Measurements from ENCODE around the gene MARCOL. TPM values are rescaled to one million over a fixed set of nuclear protein-coding genes. Genes with fewer than 3 reads are reported as not detected.
"Not testable (repeated sequence)": the region's sequence is repeated elsewhere in the genome, so short reads cannot be mapped to it uniquely, and the experiment has no call there.

Gene MARCOL
- total and polyA plus RNA-seq, 7 donors, result not detected

DNA sequence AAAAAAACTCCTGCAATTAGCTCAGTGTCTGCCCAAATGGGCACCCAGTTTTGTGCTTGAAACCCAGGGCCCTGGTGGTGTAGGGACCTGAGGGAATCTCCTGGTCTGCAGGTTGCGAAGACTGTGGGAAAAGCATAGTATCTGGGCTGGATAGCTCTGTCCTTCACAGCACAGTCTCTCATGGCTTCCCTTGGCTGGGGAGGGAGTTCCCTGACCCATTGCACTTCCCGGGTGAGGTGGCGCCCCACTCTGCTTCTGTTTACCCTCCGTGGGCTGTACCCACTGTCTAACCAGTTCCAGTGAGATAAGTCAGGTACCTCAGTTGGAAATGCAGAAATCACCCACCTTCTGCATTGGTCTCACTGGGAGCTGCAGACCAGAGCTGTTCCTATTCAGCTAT is 43.0 kb downstream of the MARCOL start:
- H3K27me3 ChIP-seq (ENCODE audit: insufficient read depth in 3 of 3, low read length in 2 of 3); H3K4me3 ChIP-seq; H3K36me3 ChIP-seq (ENCODE audit: insufficient read depth in 1 of 2, low read depth in 1 of 2); H3K27ac ChIP-seq; intact Hi-C loops (cut with DNase I); H3K4me1 ChIP-seq; ATAC-seq; DNase-seq: not testable (repeated sequence)
- WGBS, 3 donors, result 89 to 96% (median 93%) methylated on average over 4 of the region's 4 CpGs
- H3K9me3 ChIP-seq, result peaks cover 21% of the 10 kb centered on the region

DNA sequence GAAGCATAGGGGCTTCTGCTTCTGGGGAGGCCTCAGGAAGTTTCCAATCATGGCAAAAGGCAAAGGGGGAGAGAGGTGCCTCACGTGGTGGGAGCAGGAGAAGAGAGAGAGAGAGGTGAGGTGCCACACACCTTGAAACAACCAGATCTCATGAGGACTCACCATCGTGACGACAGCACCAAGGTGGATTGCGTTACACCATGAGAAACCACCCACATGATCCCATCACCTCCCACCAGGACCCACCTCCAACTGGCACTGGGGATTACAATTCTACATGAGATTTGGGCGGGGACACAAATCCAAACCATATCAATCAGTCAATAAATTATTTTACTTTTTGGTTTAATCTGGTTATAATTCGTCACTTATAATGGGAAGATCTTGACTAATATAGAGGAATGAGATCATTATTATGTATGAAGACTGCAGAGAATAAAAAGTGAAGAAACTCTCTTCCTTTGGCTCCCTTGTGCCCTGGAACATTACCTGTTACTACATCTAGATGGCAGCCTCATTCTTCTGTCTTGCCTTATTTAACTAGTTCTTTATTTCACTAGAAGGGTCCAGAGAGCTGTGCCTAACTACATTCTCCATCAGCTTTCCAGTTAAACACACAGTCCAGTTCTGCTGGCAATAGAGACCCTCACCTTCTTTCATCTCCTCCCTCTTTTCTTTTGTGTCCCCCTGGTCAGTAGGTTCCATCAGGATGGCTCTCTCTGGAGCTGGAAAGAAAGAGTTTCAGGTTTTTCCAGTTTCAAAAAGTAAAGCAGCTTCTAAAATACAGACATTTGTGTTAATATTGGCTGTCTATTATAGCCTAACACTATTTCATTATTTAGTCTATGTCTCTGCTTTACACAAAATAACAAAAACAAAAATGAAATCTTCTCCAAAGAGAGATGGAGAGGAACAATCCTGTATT is 52.2 kb downstream of the MARCOL start:
- no peaks in the 10 kb centered on the region for H3K36me3 ChIP-seq (ENCODE audit: insufficient read depth in 1 of 2, low read depth in 1 of 2)
- intact Hi-C loops (cut with DNase I), result no loop called here
- ATAC-seq (no peak), DNase-seq (no peak)
- TF ChIP-seq, protein P1, sequence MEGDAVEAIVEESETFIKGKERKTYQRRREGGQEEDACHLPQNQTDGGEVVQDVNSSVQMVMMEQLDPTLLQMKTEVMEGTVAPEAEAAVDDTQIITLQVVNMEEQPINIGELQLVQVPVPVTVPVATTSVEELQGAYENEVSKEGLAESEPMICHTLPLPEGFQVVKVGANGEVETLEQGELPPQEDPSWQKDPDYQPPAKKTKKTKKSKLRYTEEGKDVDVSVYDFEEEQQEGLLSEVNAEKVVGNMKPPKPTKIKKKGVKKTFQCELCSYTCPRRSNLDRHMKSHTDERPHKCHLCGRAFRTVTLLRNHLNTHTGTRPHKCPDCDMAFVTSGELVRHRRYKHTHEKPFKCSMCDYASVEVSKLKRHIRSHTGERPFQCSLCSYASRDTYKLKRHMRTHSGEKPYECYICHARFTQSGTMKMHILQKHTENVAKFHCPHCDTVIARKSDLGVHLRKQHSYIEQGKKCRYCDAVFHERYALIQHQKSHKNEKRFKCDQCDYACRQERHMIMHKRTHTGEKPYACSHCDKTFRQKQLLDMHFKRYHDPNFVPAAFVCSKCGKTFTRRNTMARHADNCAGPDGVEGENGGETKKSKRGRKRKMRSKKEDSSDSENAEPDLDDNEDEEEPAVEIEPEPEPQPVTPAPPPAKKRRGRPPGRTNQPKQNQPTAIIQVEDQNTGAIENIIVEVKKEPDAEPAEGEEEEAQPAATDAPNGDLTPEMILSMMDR (IDR thresholded peaks at IDR 0.05), result peak; percentile 10
- no peak overlapping the region for H3K4me3 ChIP-seq
- no peaks in the 10 kb centered on the region for H3K27me3 ChIP-seq (ENCODE audit: insufficient read depth in 3 of 3, low read length in 2 of 3)
- no peaks in the 10 kb centered on the region for H3K4me1 ChIP-seq
- WGBS, 3 donors, result 55 to 66% (median 59%) methylated on average over 6 of the region's 6 CpGs
- no peaks in the 10 kb centered on the region for H3K9me3 ChIP-seq
- H3K27ac ChIP-seq, result no peak overlapping the region

Other genes with a start within 250 kb of the MARCOL start
- under 1 TPM in 3 of 4 donors, not detected in 1; 0.18 to 0.53 (median 0.41) TPM for gene SPINK5, start 174.5 kb upstream of the MARCOL start, total RNA-seq
- under 1 TPM; 0.05 to 0.90 (median 0.15) TPM for gene SPINK5, start 174.5 kb upstream of the MARCOL start, polyA plus RNA-seq
- gene SPINK14, start 70.0 kb upstream of the MARCOL start, total RNA-seq, result not detected
- gene SPINK14, start 70.0 kb upstream of the MARCOL start, polyA plus RNA-seq, result not detected
- gene SPINK6, start 35.5 kb upstream of the MARCOL start, total RNA-seq, result not detected
- not detected for gene SPINK6, start 35.5 kb upstream of the MARCOL start, polyA plus RNA-seq
- gene SPINK13, start 30.3 kb downstream of the MARCOL start, total RNA-seq, result not detected
- gene SPINK13, start 30.3 kb downstream of the MARCOL start, polyA plus RNA-seq, result under 1 TPM in 1 of 3 donors, not detected in 2; 0.25 TPM
- gene SPINK7, start 73.9 kb downstream of the MARCOL start, total RNA-seq, result not detected
- gene SPINK7, start 73.9 kb downstream of the MARCOL start, polyA plus RNA-seq, result not detected
- gene SPINK9, start 97.0 kb downstream of the MARCOL start, total RNA-seq, result not detected
- gene SPINK9, start 97.0 kb downstream of the MARCOL start, polyA plus RNA-seq, result not detected
- gene FBXO38, start 145.4 kb downstream of the MARCOL start, total RNA-seq, result 10 to 100 TPM; 31.4 to 42.7 (median 33.5) TPM
- gene FBXO38, start 145.4 kb downstream of the MARCOL start, polyA plus RNA-seq, result 10 to 100 TPM; 13.3 to 28.9 (median 13.4) TPM